LNCAP (cell line): ENCODE results near the gene KATNB1.

Source experiments
- CTCF ChIP-seq: fragments of 450-650 bp; IDR thresholded peaks from 2 replicates; pipeline ENCODE4 v1.5.1; 2017; ENCODE audit warnings: mild to moderate bottlenecking

KATNB1 gene

GRCh38 chr16:57735755-57736418 is at the start of gene KATNB1:
Gene KATNB1, plus strand, starts transcription at chr16:57735770. Its CDS starts 1,474 bp downstream, at chr16:57737244.
- TF ChIP-seq CTCF = no peak

- no peak for TF ChIP-seq CTCF
Measured at GRCh38 chr16:57686577-57686976, 49.0 kb upstream of the KATNB1 start.

GRCh38 chr16:57687363-57687929 is 48.1 kb upstream of the KATNB1 start:
- no peak for TF ChIP-seq CTCF

GRCh38 chr16:57688487-57688986 is 47.0 kb upstream of the KATNB1 start:
- no peak for TF ChIP-seq CTCF

- no peak for TF ChIP-seq CTCF
Measured at GRCh38 chr16:57688987-57689761, 46.4 kb upstream of the KATNB1 start.

- no peak for TF ChIP-seq CTCF
Measured at GRCh38 chr16:57689762-57690558, 45.6 kb upstream of the KATNB1 start.

- no peak for TF ChIP-seq CTCF
Measured at GRCh38 chr16:57690782-57691471, 44.6 kb upstream of the KATNB1 start.
